NCI-H526 (cell line): Measurements from ENCODE around the gene RIMBP2.

Source experiments
- DNase-seq, 2 experiments: peaks; one replicate each; lab custom pipeline; 2025; lab: John Stamatoyannopoulos, UW

The RIMBP2 gene

DNA sequence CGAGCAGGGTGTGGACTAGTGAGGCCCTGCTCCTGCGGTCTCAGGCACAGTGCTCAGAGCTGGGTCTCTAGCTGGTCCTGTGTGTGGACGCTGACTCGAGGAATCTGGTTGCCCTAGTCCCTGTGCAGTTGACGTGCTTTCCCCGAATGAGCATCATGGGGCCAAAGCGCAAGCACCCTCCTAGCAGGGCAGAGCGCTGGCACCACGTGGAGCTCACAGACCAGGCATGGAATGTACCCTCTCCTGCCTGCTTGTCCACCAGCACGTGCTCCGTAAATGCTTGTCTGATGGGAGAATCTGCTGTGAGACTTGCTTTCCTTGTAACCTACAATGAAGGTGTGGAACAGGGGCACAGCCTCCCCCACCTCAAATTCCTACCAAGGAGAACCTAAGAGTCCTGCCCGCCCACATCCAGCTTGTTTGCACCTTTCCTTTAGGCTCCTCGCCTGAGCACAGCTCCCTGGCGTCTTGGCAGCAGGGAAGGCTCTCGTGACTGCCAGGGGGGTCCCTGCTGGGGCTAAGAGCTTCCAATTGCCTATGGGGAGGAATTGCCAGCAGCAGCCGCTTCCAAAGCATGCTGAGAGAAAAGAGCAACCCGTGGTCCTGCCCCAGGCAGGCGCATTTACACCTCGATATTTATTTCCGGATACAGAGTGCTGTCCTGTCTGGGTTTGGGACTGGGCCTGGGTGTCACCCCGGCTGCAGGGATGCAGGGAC is 253.4 kb downstream of the RIMBP2 start:
- no peak for DNase-seq

DNA sequence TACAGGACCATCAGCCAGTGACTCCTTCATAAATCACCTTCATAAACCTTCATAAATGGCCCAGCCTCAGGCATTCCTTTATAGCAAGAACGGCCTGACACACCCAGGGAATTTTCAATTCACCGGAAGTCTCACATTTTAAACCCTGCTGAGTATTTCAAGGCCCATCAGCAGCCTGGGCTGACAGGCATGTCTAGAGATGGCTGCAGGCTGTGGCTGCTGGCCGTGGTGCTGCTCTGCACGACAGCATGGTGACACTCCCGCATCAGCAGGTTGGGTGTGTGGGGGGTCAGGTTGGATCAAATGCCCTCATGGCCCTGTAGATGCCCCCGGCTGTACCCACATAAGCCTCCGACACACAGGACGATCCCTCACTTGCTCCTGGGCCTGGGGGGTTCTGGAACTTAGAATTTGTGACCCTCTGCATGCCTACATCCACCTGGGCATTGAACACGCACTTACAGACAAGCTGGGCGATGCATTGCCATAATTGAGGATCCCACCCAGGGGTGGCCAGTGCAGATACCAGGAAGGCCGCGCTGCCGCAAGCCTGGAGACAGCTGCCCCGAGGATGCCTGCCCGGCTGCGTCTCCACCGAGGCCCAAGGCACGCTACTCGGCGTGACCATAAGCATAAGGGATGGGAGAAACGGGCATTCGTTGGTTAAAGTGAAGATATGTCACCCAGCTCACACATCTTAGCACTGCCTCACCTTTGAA is 254.1 kb downstream of the RIMBP2 start:
- no peak for DNase-seq

GRCh38 chr12:130461447-130461815 is 254.7 kb downstream of the RIMBP2 start:
- DNase-seq: peak; percentile 19 to 62

GRCh38 chr12:130460611-130461446 is 255.3 kb downstream of the RIMBP2 start:
- peak in 1 of 2 experiments; percentile 14 for DNase-seq

DNA sequence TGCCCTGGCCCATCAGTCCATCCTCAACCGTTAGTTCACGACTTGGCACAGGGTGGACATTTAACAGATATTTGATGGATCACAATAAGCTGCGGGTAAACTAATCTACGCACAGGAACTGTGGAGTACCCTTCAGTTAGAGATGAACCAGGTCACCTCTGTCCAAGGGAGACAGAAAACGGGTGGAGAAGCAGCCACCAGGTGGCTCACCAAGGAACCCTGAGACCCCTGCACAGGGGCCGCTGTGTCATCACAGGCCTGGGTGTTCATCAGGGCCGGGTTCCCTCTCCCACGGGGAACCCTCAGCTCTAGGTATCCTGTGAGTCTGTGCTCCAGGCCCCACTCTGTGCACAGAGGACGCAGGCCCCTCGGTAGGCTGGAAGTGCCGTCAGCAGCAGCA is 256.2 kb downstream of the RIMBP2 start:
- DNase-seq: no peak

DNA sequence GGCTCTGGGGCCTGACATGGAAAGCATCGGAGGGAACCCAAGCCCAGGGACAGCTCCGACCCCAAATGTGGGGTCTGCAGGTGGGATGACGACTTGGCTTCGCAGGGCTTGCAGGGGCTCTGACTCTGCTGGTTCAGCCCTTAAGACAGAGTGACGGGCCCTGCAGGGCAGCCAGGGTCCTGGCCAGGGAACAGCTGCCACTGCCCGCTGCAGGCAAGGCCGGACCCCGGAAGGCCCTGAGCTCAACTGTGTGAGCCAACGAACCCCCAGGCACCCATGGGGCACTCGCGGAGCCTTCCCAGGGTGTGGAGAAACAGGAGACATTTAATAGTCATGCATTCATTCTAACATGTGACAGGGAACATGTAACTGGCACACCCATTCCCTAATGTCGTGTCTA is 257.8 kb downstream of the RIMBP2 start:
- DNase-seq: no peak

GRCh38 chr12:130457215-130457614 is 258.9 kb downstream of the RIMBP2 start:
- DNase-seq: no peak

- DNase-seq: no peak
Measured at GRCh38 chr12:130456375-130457199, 259.5 kb downstream of the RIMBP2 start.

GRCh38 chr12:130455161-130455560 is 260.9 kb downstream of the RIMBP2 start:
- DNase-seq: no peak

DNA sequence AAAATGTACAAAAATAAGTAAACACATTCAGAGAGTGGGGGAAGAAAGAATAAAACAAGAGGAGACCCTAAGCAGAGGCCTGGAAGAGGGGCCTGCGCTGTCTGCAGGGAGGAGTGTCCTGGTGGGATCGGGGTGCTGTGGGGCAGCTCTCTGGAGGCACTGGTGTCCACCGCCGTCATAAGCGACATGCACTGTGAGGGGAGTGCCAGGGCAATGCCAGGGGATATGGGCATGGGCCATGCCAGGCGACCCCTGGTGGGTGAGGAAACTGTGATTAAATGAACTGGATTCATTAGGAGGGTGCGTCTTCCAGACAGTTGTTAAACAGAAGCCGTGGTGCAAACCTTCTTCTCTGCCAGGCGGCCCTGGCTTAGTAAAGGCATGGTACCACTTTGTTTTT is 261.8 kb downstream of the RIMBP2 start:
- DNase-seq: no peak

DNA sequence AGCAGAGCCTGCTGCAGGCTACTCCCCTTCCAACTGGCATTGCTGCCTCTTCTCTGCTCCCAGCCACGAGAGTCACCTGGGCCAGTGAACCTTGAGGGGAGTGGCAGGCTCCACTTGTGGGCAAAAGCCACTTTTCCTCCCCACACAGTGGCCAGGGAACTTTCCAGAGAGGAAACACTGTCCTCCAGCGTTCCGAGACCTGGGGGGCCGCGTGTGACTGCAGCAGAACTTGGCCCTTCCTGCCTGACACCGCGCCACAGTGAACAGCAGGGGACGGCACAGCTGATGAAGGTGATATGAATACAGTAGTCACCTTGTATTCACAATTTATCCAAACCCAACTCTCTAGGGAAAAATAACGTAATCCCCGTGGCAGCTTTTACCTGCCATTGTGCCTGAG is 263.6 kb downstream of the RIMBP2 start:
- DNase-seq: peak; percentile 84 to 91

DNA sequence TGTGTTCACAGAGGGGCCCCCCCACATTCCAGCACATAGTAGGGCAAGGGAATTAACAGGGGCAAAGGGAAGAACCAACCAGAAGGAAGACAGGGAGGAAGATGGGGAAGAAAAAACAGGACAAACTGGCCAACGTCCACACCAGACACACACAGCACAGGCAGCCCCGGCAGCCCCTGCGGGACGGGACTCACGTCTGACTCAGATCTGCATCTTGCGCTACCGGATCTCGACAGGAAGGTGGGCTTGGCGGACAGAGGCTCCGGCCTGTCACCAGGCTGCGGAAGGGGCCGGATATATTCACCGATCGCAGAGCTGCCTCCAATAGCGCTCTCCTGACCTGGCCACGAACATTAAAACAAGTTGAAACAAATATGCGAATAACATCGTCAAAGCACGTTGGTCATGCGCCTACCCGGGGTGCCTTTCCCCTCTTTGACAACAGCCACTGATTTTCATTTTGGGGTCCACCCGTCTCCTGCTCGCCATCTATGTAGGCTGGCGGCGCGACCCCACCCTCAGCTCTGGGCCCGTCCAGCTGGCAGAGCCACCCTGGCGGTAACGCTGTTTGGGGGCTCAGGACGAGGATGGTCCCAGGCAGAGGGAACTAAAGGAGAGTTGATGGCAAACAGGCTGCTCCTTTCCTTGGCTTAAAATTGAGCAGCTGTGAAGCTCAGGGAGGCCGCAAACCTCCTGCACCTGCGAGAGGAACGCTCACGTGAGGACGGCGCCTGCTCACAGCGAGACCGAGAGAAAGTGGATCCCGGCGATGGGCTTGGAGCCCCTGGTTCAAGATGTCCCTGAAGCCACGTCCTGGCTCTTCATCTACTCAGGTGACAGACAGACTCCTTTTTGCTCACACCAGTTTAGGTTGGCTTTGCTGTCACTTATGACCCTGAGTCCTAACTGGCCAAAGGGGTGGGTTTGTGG is 264.8 kb downstream of the RIMBP2 start:
- DNase-seq: no peak

GRCh38 chr12:130449291-130449690 is 266.8 kb downstream of the RIMBP2 start:
- DNase-seq: no peak

DNA sequence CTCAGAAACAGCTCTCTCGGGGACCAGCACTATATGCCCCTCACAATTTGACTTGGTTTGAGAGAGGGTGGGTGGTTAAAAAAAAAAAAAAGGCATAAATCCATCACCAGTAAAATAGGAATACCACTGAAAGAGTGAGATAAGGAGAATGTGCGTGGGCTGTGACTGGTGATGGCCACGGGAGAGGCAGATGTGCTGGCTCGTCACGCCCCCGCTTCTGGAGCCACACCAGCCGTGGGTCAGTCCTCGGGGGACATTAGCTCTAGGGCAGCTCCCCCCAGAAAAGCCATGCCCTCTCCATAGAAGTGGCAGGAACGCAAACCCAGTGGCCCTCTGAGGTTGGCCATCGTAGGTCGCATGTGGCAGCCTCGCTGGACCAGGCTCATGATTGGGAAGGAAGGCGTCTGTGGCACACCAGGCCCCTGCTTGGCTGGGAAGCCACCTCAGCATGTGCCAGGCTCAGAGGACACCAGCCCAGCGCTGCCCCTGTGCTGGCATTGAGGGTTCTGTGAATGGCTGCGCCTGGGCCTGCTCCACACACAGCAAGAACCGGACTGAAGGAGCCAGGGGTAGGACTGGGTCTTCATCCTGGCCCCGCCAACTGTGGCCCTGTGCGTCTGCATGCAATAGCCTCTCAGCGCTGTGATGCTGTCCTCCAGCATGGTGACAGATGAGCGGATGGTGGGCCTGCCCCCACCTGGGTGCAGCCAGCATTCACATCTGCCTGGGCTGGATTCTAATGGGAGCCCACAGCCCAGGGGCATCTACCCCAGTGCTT is 267.9 kb downstream of the RIMBP2 start:
- DNase-seq: no peak

DNA sequence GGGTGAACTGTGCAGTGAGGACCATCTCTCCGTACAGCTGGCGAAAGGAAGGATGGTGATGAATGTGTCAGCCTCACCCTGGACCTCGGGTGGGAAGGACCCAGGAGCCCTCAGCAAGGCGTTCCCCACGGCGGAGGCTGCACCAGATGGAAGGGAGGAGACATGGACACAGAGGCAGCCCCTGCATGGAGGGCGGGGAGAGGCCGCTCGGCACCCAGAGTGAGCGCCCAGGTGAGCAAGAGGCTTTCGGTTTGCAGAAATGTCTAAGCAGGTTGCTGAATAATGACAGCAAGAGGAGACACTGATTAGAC is 268.5 kb downstream of the RIMBP2 start:
- no peak for DNase-seq

DNA sequence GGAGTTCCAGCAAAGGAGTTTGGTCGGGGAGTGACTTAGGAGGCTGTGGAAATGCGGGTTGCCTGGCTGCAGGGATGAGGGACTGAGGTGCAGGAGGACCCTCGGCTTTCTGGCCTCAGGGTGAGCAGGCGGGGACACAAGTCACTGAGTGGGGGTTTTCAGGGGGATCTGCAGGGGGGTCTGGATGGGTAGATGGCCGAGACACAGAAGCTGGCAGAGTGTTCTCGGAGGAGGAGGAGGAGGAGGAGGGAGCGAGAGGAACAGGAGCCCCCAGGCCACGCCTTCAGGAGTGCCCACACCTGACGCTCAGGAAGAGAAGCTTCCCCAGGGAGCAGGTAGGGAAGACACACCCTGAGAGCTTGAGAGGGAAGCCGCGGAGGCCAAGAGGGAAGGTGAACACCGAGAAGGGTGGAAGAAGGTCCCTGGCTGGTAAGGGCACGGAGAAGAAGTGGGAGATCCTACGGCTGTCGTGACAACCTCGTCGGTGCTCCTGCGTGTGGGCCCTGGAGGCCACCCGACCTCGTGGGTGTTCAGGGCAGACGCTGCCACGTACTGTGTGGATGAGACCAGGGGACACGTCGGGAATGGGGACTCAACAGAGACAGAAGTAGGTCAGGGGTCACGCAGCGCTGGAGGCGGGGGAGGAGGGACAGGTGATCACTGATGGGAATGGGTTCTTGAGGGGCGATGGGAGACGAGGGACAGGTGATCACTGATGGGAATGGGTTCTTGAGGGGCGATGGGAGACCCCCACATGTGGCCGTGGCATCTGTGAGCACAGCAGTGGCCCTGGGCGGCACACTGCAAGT is 269.0 kb downstream of the RIMBP2 start:
- no peak for DNase-seq

GRCh38 chr12:130444986-130445385 is 271.1 kb downstream of the RIMBP2 start:
- no peak for DNase-seq

GRCh38 chr12:130444061-130444460 is 272.0 kb downstream of the RIMBP2 start:
- no peak for DNase-seq
